Measurements from ENCODE around the gene MCEMP1. TPM values are rescaled to one million over a fixed set of nuclear protein-coding genes. Genes with fewer than 3 reads are reported as not detected.

Gene MCEMP1
- total and polyA plus RNA-seq, 2 donors, result 0.28 to 1.6 TPM

GRCh38 chr19:7682175-7682855 lies 5.4 kb downstream of the MCEMP1 start:
- WGBS, result 95% methylated on average over 74 of the region's 74 CpGs
- Histone ChIP-seq H3K27me3 (ENCODE audit: control insufficient read depth in 2 of 2, insufficient read depth in 1 of 2, low read length in 1 of 2) (peaks cover 0 to 6% of the 10 kb centered on the region in 2 donors), H3K27ac (ENCODE audit: low read depth in 1 of 2, low read length in 1 of 2) (peak overlapping the region in 1 of 2 donors; percentile 78), H3K4me3 (ENCODE audit: low read length in 2 of 2) (peak overlapping the region in 1 of 2 donors; percentile 98), H3K4me1 (ENCODE audit: control insufficient read depth in 2 of 2, insufficient read depth in 2 of 2, low read length in 2 of 2) (peaks cover 29 to 44% of the 10 kb centered on the region in 2 donors), H3K9me3 (ENCODE audit: control insufficient read depth in 2 of 2, insufficient read depth in 1 of 2, low read length in 1 of 2) (peaks cover 0 to 4% of the 10 kb centered on the region in 2 donors), H3K36me3 (ENCODE audit: control insufficient read depth in 2 of 2, insufficient read depth in 2 of 2, low read length in 1 of 2) (peaks cover 12 to 21% of the 10 kb centered on the region in 2 donors)
- no peak for DNase-seq (ENCODE audit: low read depth in 6 of 9, low spot score in 9 of 9)

- no peak for DNase-seq (ENCODE audit: low read depth in 6 of 9, low spot score in 9 of 9)
- 88% methylated on average over 19 of the region's 19 CpGs for WGBS
Observed at GRCh38 chr19:7685546-7686445, 8.9 kb downstream of the MCEMP1 start.

GRCh38 chr19:7687177-7687576 lies 10.3 kb downstream of the MCEMP1 start:
- H3K27me3 ChIP-seq (ENCODE audit: control insufficient read depth in 2 of 2, insufficient read depth in 1 of 2, low read length in 1 of 2), result peaks cover 0 to 20% of the 10 kb centered on the region in 2 donors
- no peak overlapping the region for H3K4me3 ChIP-seq (ENCODE audit: low read length in 2 of 2)
- H3K36me3 ChIP-seq (ENCODE audit: control insufficient read depth in 2 of 2, insufficient read depth in 2 of 2, low read length in 1 of 2), result peaks cover 12 to 20% of the 10 kb centered on the region in 2 donors
- H3K9me3 ChIP-seq (ENCODE audit: control insufficient read depth in 2 of 2, insufficient read depth in 1 of 2, low read length in 1 of 2), result peaks cover 0 to 4% of the 10 kb centered on the region in 2 donors
- peaks cover 0 to 3% of the 10 kb centered on the region in 2 donors for H3K4me1 ChIP-seq (ENCODE audit: control insufficient read depth in 2 of 2, insufficient read depth in 2 of 2, low read length in 2 of 2)
- WGBS, result 96% methylated on average over 12 of the region's 12 CpGs
- H3K27ac ChIP-seq (ENCODE audit: low read depth in 1 of 2, low read length in 1 of 2), result no peak overlapping the region
- DNase-seq (ENCODE audit: low read depth in 6 of 9, low spot score in 9 of 9), result no peak

More at GRCh38 chr19:7685546-7686445, 8.9 kb downstream of the MCEMP1 start:
- H3K27ac ChIP-seq (ENCODE audit: low read depth in 1 of 2, low read length in 1 of 2), result no peak overlapping the region
- H3K36me3 ChIP-seq (ENCODE audit: control insufficient read depth in 2 of 2, insufficient read depth in 2 of 2, low read length in 1 of 2), result peaks cover 12 to 21% of the 10 kb centered on the region in 2 donors
- no peak overlapping the region for H3K4me3 ChIP-seq (ENCODE audit: low read length in 2 of 2)
- H3K27me3 ChIP-seq (ENCODE audit: control insufficient read depth in 2 of 2, insufficient read depth in 1 of 2, low read length in 1 of 2), result peaks cover 0 to 20% of the 10 kb centered on the region in 2 donors
- H3K9me3 ChIP-seq (ENCODE audit: control insufficient read depth in 2 of 2, insufficient read depth in 1 of 2, low read length in 1 of 2), result peaks cover 0 to 8% of the 10 kb centered on the region in 2 donors
- H3K4me1 ChIP-seq (ENCODE audit: control insufficient read depth in 2 of 2, insufficient read depth in 2 of 2, low read length in 2 of 2), result peaks cover 8 to 12% of the 10 kb centered on the region in 2 donors

GRCh38 chr19:7689165-7689564 lies 12.3 kb downstream of the MCEMP1 start:
- WGBS, result 49% methylated on average over 23 of the region's 23 CpGs
- peaks cover 0 to 4% of the 10 kb centered on the region in 2 donors for H3K9me3 ChIP-seq (ENCODE audit: control insufficient read depth in 2 of 2, insufficient read depth in 1 of 2, low read length in 1 of 2)
- DNase-seq (ENCODE audit: low read depth in 6 of 9, low spot score in 9 of 9), result no peak
- H3K27ac ChIP-seq (ENCODE audit: low read depth in 1 of 2, low read length in 1 of 2), result no peak overlapping the region
- H3K36me3 ChIP-seq (ENCODE audit: control insufficient read depth in 2 of 2, insufficient read depth in 2 of 2, low read length in 1 of 2), result peaks cover 0 to 4% of the 10 kb centered on the region in 2 donors
- H3K27me3 ChIP-seq (ENCODE audit: control insufficient read depth in 2 of 2, insufficient read depth in 1 of 2, low read length in 1 of 2), result peaks cover 0 to 20% of the 10 kb centered on the region in 2 donors
- H3K4me3 ChIP-seq (ENCODE audit: low read length in 2 of 2), result no peak overlapping the region
- H3K4me1 ChIP-seq (ENCODE audit: control insufficient read depth in 2 of 2, insufficient read depth in 2 of 2, low read length in 2 of 2), result no peaks in the 10 kb centered on the region

GRCh38 chr19:7690779-7691258 lies 13.9 kb downstream of the MCEMP1 start:
- Histone ChIP-seq H3K27me3 (ENCODE audit: control insufficient read depth in 2 of 2, insufficient read depth in 1 of 2, low read length in 1 of 2) (peaks cover 0 to 20% of the 10 kb centered on the region in 2 donors), H3K4me1 (ENCODE audit: control insufficient read depth in 2 of 2, insufficient read depth in 2 of 2, low read length in 2 of 2) (no peaks in the 10 kb centered on the region), H3K27ac (ENCODE audit: low read depth in 1 of 2, low read length in 1 of 2) (no peak overlapping the region), H3K36me3 (ENCODE audit: control insufficient read depth in 2 of 2, insufficient read depth in 2 of 2, low read length in 1 of 2) (no peaks in the 10 kb centered on the region), H3K9me3 (ENCODE audit: control insufficient read depth in 2 of 2, insufficient read depth in 1 of 2, low read length in 1 of 2) (peaks cover 0 to 4% of the 10 kb centered on the region in 2 donors), H3K4me3 (ENCODE audit: low read length in 2 of 2) (no peak overlapping the region)
- 86% methylated on average over 8 of the region's 8 CpGs for WGBS
- DNase-seq (ENCODE audit: low read depth in 6 of 9, low spot score in 9 of 9), result no peak

GRCh38 chr19:7691497-7691896 lies 14.6 kb downstream of the MCEMP1 start:
- no peak for DNase-seq (ENCODE audit: low read depth in 6 of 9, low spot score in 9 of 9)
- Histone ChIP-seq H3K36me3 (ENCODE audit: control insufficient read depth in 2 of 2, insufficient read depth in 2 of 2, low read length in 1 of 2) (no peaks in the 10 kb centered on the region), H3K9me3 (ENCODE audit: control insufficient read depth in 2 of 2, insufficient read depth in 1 of 2, low read length in 1 of 2) (peaks cover 0 to 4% of the 10 kb centered on the region in 2 donors), H3K4me1 (ENCODE audit: control insufficient read depth in 2 of 2, insufficient read depth in 2 of 2, low read length in 2 of 2) (no peaks in the 10 kb centered on the region), H3K27me3 (ENCODE audit: control insufficient read depth in 2 of 2, insufficient read depth in 1 of 2, low read length in 1 of 2) (peaks cover 0 to 20% of the 10 kb centered on the region in 2 donors), H3K4me3 (ENCODE audit: low read length in 2 of 2) (no peak overlapping the region), H3K27ac (ENCODE audit: low read depth in 1 of 2, low read length in 1 of 2) (no peak overlapping the region)

- Histone ChIP-seq H3K4me3 (ENCODE audit: low read length in 2 of 2) (no peak overlapping the region), H3K27ac (ENCODE audit: low read depth in 1 of 2, low read length in 1 of 2) (no peak overlapping the region), H3K36me3 (ENCODE audit: control insufficient read depth in 2 of 2, insufficient read depth in 2 of 2, low read length in 1 of 2) (no peaks in the 10 kb centered on the region), H3K27me3 (ENCODE audit: control insufficient read depth in 2 of 2, insufficient read depth in 1 of 2, low read length in 1 of 2) (peaks cover 0 to 26% of the 10 kb centered on the region in 2 donors), H3K9me3 (ENCODE audit: control insufficient read depth in 2 of 2, insufficient read depth in 1 of 2, low read length in 1 of 2) (peaks cover 0 to 4% of the 10 kb centered on the region in 2 donors), H3K4me1 (ENCODE audit: control insufficient read depth in 2 of 2, insufficient read depth in 2 of 2, low read length in 2 of 2) (no peaks in the 10 kb centered on the region)
- 72% methylated on average over 13 of the region's 13 CpGs for WGBS
- no peak for DNase-seq (ENCODE audit: low read depth in 6 of 9, low spot score in 9 of 9)
Observed at GRCh38 chr19:7692417-7693088, 15.7 kb downstream of the MCEMP1 start.

GRCh38 chr19:7694499-7694898 lies 17.6 kb downstream of the MCEMP1 start:
- WGBS, result 81% methylated on average over 4 of the region's 4 CpGs
- H3K27me3 ChIP-seq (ENCODE audit: control insufficient read depth in 2 of 2, insufficient read depth in 1 of 2, low read length in 1 of 2), result peaks cover 0 to 30% of the 10 kb centered on the region in 2 donors
- no peaks in the 10 kb centered on the region for H3K36me3 ChIP-seq (ENCODE audit: control insufficient read depth in 2 of 2, insufficient read depth in 2 of 2, low read length in 1 of 2)

More at GRCh38 chr19:7694499-7694898, 17.6 kb downstream of the MCEMP1 start:
- Histone ChIP-seq H3K4me3 (ENCODE audit: low read length in 2 of 2) (no peak overlapping the region), H3K9me3 (ENCODE audit: control insufficient read depth in 2 of 2, insufficient read depth in 1 of 2, low read length in 1 of 2) (peaks cover 0 to 4% of the 10 kb centered on the region in 2 donors), H3K27ac (ENCODE audit: low read depth in 1 of 2, low read length in 1 of 2) (no peak overlapping the region), H3K4me1 (ENCODE audit: control insufficient read depth in 2 of 2, insufficient read depth in 2 of 2, low read length in 2 of 2) (no peaks in the 10 kb centered on the region)
- DNase-seq (ENCODE audit: low read depth in 6 of 9, low spot score in 9 of 9), result no peak

Measured in thymus (tissue), 11 donors.